Astrocyte (in vitro differentiated cells and primary cell): Measurements from ENCODE around the gene MAF.

Source experiments
- CTCF ChIP-seq: IDR thresholded peaks from 2 replicates; pipeline ENCODE4 v1.5.1; 2011; ENCODE audit warnings: low read depth, mild to moderate bottlenecking, inconsistent platforms, low read length, moderate library complexity; ENCODE audit not compliant: insufficient read depth
- EZH2 ChIP-seq: IDR thresholded peaks from 2 replicates; pipeline ENCODE4 v1.6.1; 2012; ENCODE audit warnings: mild to moderate bottlenecking, low read length, inconsistent platforms; ENCODE audit not compliant: insufficient read depth

- TF ChIP-seq CTCF, result no peak
- no peak for TF ChIP-seq EZH2
Observed at GRCh38 chr16:79599837-79600637, 500 bp downstream of the MAF start.
